ENCODE results near the gene TRIM8.
A peak's percentile ranks its signal among the peaks of the same experiment; 100 is the strongest.
"Not testable (repeated sequence)": the region's sequence is repeated elsewhere in the genome, so short reads cannot be mapped to it uniquely, and the experiment has no call there.

The TRIM8 gene

DNA sequence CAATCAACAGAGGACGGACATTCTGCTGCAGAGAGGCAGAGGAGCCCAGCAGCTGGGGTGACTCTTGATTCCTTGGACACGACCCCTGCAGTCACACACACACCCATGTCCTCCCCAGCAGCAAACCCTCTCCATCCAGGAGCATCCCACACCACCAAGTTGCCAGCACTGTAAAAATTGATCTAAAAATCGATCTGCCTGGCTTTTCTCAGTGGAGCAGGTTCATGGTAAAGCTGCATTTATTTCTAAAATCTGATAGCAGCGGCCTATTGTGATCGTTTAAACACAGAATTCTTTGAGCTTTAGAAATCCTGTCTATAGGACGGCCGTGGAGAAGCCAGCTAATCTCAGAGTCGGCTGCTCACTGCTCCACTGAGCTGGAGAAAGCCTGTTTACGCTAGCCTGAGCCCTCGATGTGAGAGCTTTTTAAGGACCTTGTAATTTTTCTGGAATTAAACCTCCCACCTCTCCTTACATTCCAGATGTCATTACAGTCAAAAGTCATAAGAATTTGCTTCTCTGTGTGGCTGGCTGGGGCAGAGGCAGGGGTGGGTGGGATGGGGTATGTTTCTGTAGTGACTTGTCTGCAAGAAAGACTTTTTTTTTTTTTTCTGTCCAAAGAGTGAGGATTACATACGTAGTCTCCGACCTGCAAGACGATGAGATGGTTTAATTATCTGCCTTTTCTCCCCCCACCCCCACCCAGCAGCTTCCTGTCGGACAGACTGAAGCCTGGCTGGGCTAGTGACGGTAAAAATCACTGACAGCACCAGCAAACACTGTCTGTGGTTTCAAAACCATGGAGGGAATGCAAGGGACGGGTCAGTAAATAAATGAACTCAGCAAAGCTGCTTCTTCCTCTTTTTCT, 31.6 kb downstream of the TRIM8 start:
- H3K9me3 Mint-ChIP-seq: no peaks in the 10 kb centered on the region
- peaks cover 63% of the 10 kb centered on the region for H3K4me1 Mint-ChIP-seq
- no peaks in the 10 kb centered on the region for H3K27me3 Mint-ChIP-seq
- no peak overlapping the region for H3K27ac Mint-ChIP-seq
- ATAC-seq (no peak), DNase-seq (no peak)
- peak overlapping the region in 1 of 2 donors; percentile 72 for H3K4me3 Mint-ChIP-seq

DNA sequence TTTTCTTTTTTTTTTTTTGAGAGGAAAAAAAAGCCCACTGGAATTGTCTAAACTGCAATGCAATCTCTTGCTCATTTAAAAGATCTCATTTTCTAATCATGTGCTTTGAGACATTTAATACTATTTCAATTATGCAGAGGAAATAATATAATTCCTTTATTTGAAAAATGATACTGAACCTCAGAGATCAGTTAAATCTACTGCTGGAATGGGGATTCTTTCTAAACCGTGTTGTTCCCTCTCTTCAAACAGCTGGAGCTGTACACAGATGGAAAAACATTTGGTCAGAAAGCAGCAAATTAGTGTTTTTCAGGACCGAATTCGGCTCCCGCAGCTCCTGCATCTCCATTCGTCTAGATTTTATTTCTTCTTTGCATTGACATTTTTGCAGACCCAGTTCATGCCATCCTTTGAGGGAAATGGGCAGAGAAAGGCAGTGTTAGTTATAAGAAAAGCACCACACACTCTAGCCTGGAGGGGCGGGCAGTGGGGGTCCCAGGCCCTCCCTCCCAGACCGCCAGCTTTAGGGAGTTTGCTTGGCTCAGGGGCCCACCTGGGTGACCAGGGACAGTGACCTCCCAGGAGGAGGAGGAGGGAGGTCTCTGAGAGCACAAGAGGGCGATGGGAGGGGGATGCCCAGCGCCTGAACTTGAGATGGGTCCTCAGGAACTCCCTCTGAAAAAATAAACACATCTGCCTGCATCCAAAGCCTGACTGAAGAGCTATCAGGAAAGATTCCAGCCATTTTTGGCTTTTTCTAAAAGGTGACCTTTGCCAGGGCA, 32.4 kb downstream of the TRIM8 start:
- Mint-ChIP-seq H3K4me1 (peaks cover 69% of the 10 kb centered on the region), H3K27ac (peak overlapping the region in 1 of 2 donors; percentile 30), H3K4me3 (no peak overlapping the region), H3K27me3 (no peaks in the 10 kb centered on the region), H3K9me3 (no peaks in the 10 kb centered on the region)
- DNase-seq (no peak), ATAC-seq (no peak)

DNA sequence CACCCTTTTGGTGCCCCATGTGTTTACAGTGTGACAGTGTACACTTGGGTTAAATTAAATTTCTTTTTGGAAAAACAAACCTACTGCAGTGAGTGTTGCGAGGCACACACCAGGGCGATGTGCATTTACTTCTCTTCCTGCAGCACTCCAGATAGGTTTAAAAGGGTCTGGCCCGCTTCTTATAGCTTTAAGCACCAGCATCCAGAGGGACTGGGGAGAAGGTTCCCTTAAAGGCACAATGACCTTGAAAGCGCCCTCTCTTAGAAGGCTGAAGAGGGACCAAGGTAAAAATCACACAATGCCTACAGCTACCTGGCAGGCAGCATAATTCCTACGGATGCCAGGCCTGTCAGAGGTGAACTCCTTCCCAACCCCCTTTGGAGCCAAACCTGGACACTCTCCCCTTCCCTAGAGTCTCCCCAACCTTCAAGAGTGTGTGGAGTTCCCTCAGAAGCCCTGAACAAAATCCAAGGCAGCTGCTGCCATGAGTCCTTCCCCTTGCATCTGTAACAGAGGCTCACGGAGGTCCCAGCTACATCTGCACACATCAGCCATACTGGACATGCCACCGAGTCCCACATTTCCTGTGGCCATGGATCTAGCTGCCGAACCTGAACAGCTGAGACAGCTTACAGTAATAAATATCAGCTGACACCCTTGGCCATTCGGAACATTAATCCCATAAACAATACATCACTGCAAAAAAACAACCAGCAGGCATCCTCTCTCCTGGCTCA, 33.2 kb downstream of the TRIM8 start:
- H3K4me1 Mint-ChIP-seq: peaks cover 76% of the 10 kb centered on the region
- DNase-seq: no peak
- no peak overlapping the region for H3K27ac Mint-ChIP-seq
- H3K4me3 Mint-ChIP-seq: no peak overlapping the region
- no peaks in the 10 kb centered on the region for H3K27me3 Mint-ChIP-seq
- H3K9me3 Mint-ChIP-seq: no peaks in the 10 kb centered on the region
- ATAC-seq: no peak

DNA sequence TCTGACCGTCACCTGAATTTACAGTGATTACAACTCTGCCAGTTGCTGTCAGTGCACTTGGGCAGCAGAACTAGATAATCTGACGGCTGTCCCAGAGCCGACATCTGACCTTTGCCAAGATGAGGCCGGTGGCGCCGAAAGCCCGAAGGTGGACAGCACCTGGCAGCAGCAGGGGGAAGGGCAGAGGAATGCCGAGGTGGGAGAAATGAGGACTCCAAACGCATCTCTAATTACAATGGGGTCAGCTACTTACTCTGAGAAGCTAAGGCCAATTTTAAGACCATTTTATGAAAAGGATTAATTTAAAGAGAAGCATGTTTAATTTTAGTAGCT, 33.8 kb downstream of the TRIM8 start:
- Mint-ChIP-seq H3K9me3 (no peaks in the 10 kb centered on the region), H3K27ac (peak overlapping the region in 1 of 2 donors; percentile 72), H3K4me3 (no peak overlapping the region), H3K4me1 (peaks cover 72% of the 10 kb centered on the region), H3K27me3 (no peaks in the 10 kb centered on the region)
- ATAC-seq: no peak
- DNase-seq: no peak

- H3K27me3 Mint-ChIP-seq: no peaks in the 10 kb centered on the region
- ATAC-seq (no peak), DNase-seq (no peak)
- H3K4me3 Mint-ChIP-seq: no peak overlapping the region
- no peak overlapping the region for H3K27ac Mint-ChIP-seq
- no peaks in the 10 kb centered on the region for H3K9me3 Mint-ChIP-seq
- H3K4me1 Mint-ChIP-seq: peaks cover 63% of the 10 kb centered on the region
Measured at GRCh38 chr10:102678842-102679289, 34.6 kb downstream of the TRIM8 start.

DNA sequence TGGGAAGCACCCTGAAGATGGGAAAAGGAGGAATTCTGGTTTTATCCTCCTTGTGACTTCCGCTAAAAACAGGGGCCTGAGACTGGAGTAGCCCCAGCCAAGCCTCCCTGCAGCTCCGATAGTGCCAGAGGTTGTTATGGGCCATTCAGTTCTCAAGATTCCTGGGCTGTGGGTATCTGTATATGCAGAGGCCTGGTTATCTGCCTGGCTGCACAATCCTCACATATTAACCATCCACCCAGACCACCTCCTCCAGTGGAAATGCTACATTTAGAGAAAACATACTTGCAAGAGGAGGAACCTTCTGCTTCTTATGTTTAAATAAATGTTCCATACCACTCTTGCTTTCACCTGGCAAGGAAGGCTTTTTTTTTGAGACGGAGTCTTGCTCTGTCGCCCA, 35.3 kb downstream of the TRIM8 start:
- Mint-ChIP-seq H3K4me3 (no peak overlapping the region), H3K27ac (peak overlapping the region in 1 of 2 donors; percentile 74), H3K4me1 (peaks cover 56% of the 10 kb centered on the region), H3K9me3 (no peaks in the 10 kb centered on the region), H3K27me3 (no peaks in the 10 kb centered on the region)
- DNase-seq (no peak), ATAC-seq (no peak)

DNA sequence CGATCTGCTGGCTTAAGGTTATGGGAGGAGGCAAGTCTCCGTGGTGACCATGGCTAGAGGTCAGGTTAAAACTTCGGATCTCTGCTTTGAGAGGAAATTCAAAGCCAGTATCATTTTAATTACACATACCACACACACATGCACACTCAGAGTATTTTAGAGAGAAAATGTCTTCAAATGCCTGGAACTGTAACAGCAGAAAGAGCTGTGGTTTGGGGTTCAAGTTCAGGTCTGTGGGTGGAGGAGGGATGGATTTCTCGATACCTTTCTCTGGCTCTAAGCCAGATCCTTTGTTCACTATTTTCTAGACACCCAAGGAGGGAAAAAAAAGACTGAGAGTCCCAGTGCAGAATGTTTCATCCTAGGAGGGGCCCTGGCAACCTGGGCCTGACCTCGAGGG, 37.4 kb downstream of the TRIM8 start:
- DNase-seq (no peak), ATAC-seq (no peak)
- H3K4me1 Mint-ChIP-seq: peaks cover 41% of the 10 kb centered on the region
- no peaks in the 10 kb centered on the region for H3K9me3 Mint-ChIP-seq
- peak overlapping the region in 1 of 2 donors; percentile 2 for H3K4me3 Mint-ChIP-seq
- no peak overlapping the region for H3K27ac Mint-ChIP-seq
- no peaks in the 10 kb centered on the region for H3K27me3 Mint-ChIP-seq

- H3K9me3 Mint-ChIP-seq: no peaks in the 10 kb centered on the region
- peaks cover 34% of the 10 kb centered on the region for H3K4me1 Mint-ChIP-seq
- H3K27me3 Mint-ChIP-seq: no peaks in the 10 kb centered on the region
- H3K27ac Mint-ChIP-seq: no peak overlapping the region
- H3K4me3 Mint-ChIP-seq: peak overlapping the region in 1 of 2 donors; percentile 2
- ATAC-seq (no peak), DNase-seq (no peak)
Measured at GRCh38 chr10:102682416-102682815, 38.1 kb downstream of the TRIM8 start.

GRCh38 chr10:102682981-102683380, 38.7 kb downstream of the TRIM8 start:
- no peak for ATAC-seq
- Mint-ChIP-seq H3K27ac (no peak overlapping the region), H3K4me1 (peaks cover 29% of the 10 kb centered on the region), H3K4me3 (no peak overlapping the region), H3K9me3 (no peaks in the 10 kb centered on the region), H3K27me3 (no peaks in the 10 kb centered on the region)
- DNase-seq: no peak

GRCh38 chr10:102683736-102684135, 39.5 kb downstream of the TRIM8 start:
- Mint-ChIP-seq H3K4me3 (no peak overlapping the region), H3K9me3 (no peaks in the 10 kb centered on the region), H3K27me3 (no peaks in the 10 kb centered on the region), H3K4me1 (peaks cover 25% of the 10 kb centered on the region), H3K27ac (no peak overlapping the region)
- ATAC-seq (no peak), DNase-seq (no peak)

DNA sequence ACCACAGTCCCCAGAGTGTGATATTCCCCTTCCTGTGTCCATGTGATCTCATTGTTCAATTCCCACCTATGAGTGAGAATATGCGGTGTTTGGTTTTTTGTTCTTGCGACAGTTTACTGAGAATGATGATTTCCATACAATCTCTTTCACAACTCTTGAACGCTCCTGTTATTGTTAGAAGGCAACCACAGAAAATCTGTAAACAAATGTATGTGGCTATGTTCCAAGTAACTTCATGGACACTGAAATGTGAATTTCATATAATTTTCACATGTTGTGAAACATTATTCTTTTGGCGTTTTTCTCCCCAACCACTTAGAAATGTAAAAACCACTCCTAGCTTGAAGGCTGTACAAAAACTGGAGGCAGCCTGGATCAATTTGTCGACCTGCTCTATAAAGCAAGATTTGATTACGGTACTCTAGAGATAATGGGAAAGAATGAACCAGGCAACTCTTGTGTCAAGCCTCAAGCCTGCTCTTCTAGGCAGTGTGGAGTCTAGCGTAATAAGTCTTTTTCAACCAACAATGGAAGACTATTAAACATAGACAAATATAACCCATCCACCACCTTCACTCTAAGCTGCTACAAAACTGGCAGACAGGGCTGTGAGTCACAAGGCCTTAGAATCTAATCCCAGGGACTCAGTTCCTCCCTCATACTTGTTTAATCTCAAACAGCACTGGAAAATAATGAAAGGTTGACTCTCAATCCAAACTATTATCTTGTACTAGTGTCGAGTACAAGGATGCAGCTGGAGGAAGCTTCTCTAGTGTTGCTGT, 47.2 kb downstream of the TRIM8 start:
- H3K27me3 Mint-ChIP-seq: no peaks in the 10 kb centered on the region
- H3K4me3 Mint-ChIP-seq: no peak overlapping the region
- DNase-seq (no peak), ATAC-seq (no peak)
- no peak overlapping the region for H3K27ac Mint-ChIP-seq
- no peaks in the 10 kb centered on the region for H3K9me3 Mint-ChIP-seq
- H3K4me1 Mint-ChIP-seq: no peaks in the 10 kb centered on the region

- H3K27me3 Mint-ChIP-seq, H3K4me1 Mint-ChIP-seq, DNase-seq, H3K4me3 Mint-ChIP-seq, ATAC-seq, H3K9me3 Mint-ChIP-seq: not testable (repeated sequence)
- peak overlapping the region in 1 of 2 donors; percentile 43 for H3K27ac Mint-ChIP-seq
Measured at GRCh38 chr10:102695401-102695800, 51.1 kb downstream of the TRIM8 start.

DNA sequence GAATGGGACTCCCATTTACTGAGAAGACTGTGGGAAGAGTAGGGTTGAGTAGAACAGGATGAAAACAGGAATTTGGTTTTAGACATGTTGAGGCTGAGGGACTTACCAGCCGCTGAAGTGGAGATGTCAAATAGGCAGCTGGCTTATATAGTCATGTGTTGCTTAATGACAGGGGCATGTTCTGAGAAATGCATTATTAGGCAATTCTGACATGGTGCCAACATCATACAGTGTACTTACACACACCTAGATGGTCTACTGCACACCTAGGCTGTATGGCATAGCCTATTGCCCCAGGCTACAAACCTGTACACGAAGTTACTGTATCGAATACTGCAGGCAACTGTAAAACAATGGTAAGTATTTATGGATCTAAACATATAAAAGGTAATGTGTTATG, 52.5 kb downstream of the TRIM8 start:
- DNase-seq: no peak
- Mint-ChIP-seq H3K4me3 (no peak overlapping the region), H3K9me3 (no peaks in the 10 kb centered on the region), H3K27ac (no peak overlapping the region), H3K27me3 (no peaks in the 10 kb centered on the region), H3K4me1 (no peaks in the 10 kb centered on the region)
- no peak for ATAC-seq

- Mint-ChIP-seq H3K27ac (no peak overlapping the region), H3K9me3 (no peaks in the 10 kb centered on the region), H3K4me3 (no peak overlapping the region), H3K4me1 (no peaks in the 10 kb centered on the region), H3K27me3 (no peaks in the 10 kb centered on the region)
- ATAC-seq (no peak), DNase-seq (no peak)
Measured at GRCh38 chr10:102698894-102699293, 54.6 kb downstream of the TRIM8 start.

DNA sequence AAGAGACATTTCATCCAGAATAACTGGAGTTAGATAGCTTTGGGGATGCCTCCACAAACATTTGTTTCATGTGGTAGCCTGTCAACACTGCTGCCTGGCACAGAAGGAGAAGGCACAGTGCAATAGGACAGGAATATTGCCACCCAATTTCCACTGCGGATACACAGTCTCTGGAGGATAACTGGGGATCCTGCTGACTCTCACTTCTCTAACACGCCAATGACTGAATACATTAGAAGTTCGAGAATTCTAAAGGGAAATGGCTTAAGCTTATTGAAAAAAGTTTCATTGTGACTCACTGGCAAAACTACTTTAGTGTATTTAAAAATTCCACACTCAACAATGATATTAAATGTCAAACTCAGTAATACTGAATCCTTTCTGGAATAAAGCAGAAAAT, 57.0 kb downstream of the TRIM8 start:
- Mint-ChIP-seq H3K27me3 (no peaks in the 10 kb centered on the region), H3K4me3 (no peak overlapping the region), H3K4me1 (peaks cover 12% of the 10 kb centered on the region), H3K27ac (no peak overlapping the region), H3K9me3 (no peaks in the 10 kb centered on the region)
- DNase-seq (no peak), ATAC-seq (no peak)

Data from stimulated activated naive CD8-positive, alpha-beta T cell treated with anti-CD3 and anti-CD28 coated beads, Interleukin-15, amount 100 ng/mL, for 72 hours (primary cell).